Endothelial cell (in vitro differentiated cells): ENCODE data around the gene R3HDM1. TPM values are rescaled to one million over a fixed set of nuclear protein-coding genes. Genes with fewer than 3 reads are reported as not detected.
A peak's percentile ranks its signal among the peaks of the same experiment; 100 is the strongest.
"Not testable (repeated sequence)": the region's sequence is repeated elsewhere in the genome, so short reads cannot be mapped to it uniquely, and the experiment has no call there.

Source experiments
- DNase-seq: peaks from one replicate; pipeline ENCODE4 v3.0.0; 2021; ENCODE audit warnings: low spot score
- H3K27ac Mint-ChIP-seq: one replicate; pipeline ENCODE4 v1.8.0; 2021; ENCODE audit warnings: mixed read lengths, inconsistent platforms; ENCODE audit not compliant: unreplicated experiment
- H3K27me3 Mint-ChIP-seq: one replicate; pipeline ENCODE4 v1.8.0; 2021; ENCODE audit warnings: mild to moderate bottlenecking, moderate library complexity, mixed read lengths, inconsistent platforms; ENCODE audit not compliant: unreplicated experiment
- H3K36me3 Mint-ChIP-seq: one replicate; pipeline ENCODE4 v1.8.0; 2021; ENCODE audit warnings: mild to moderate bottlenecking, low read depth, mixed read lengths, inconsistent platforms; ENCODE audit not compliant: unreplicated experiment
- H3K4me1 Mint-ChIP-seq: one replicate; pipeline ENCODE4 v1.8.0; 2021; ENCODE audit warnings: mild to moderate bottlenecking, mixed read lengths, inconsistent platforms; ENCODE audit not compliant: unreplicated experiment
- H3K4me3 Mint-ChIP-seq: one replicate; pipeline ENCODE4 v1.8.0; 2021; ENCODE audit warnings: mild to moderate bottlenecking, mixed read lengths, inconsistent platforms; ENCODE audit not compliant: unreplicated experiment
- H3K9me3 Mint-ChIP-seq: one replicate; pipeline ENCODE4 v1.8.0; 2021; ENCODE audit warnings: mixed read lengths, inconsistent platforms; ENCODE audit not compliant: unreplicated experiment
- CTCF ChIP-seq: fragments of 200-600 bp; sonication (generic); IDR thresholded peaks from one replicate; pipeline ENCODE4 v1.5.0; 2021; ENCODE audit warnings: antibody characterized with exemption; ENCODE audit not compliant: unreplicated experiment
- total RNA-seq: library from RNA; stranded (reverse); fragmentation: NEBNext Ultra II Directional; extraction: Animal tissue kit (Norgen Biotek cat#: 25700); gene quantifications from one replicate; pipeline ENCODE4 v1.2.1, GENCODE V29; 2021; ENCODE audit not compliant: unreplicated experiment

Gene R3HDM1
- total RNA-seq, 1 donor from 2014 or later, result 36.1 TPM

- Mint-ChIP-seq H3K27ac (peak within 1 kb of the TSS; percentile 53), H3K4me3 (peak within 1 kb of the TSS; percentile 93), H3K36me3 (no peaks in the 10 kb centered on the region), H3K9me3 (no peaks in the 10 kb centered on the region), H3K4me1 (peaks cover 6% of the 10 kb centered on the region), H3K27me3 (no peaks in the 10 kb centered on the region)
- TF ChIP-seq CTCF, result no peak
- peak; percentile 88 for DNase-seq
These were observed 712 bp upstream of the R3HDM1 start, which contains the start of gene ZRANB3 for GRCh38 chr2:135530313-135531230. ZRANB3 (minus strand) TSS chr2:135531218.

GRCh38 chr2:135532581-135532980 lies 1.3 kb downstream of the R3HDM1 start:
- H3K4me3 Mint-ChIP-seq, result peak overlapping the region; percentile 93
- peaks cover 6% of the 10 kb centered on the region for H3K4me1 Mint-ChIP-seq
- peak overlapping the region; percentile 53 for H3K27ac Mint-ChIP-seq
- no peak for DNase-seq
- H3K27me3 Mint-ChIP-seq, result no peaks in the 10 kb centered on the region
- H3K36me3 Mint-ChIP-seq, result no peaks in the 10 kb centered on the region
- H3K9me3 Mint-ChIP-seq, result no peaks in the 10 kb centered on the region
- TF ChIP-seq CTCF, result no peak

GRCh38 chr2:135533545-135533944 lies 2.3 kb downstream of the R3HDM1 start:
- H3K4me1 Mint-ChIP-seq, DNase-seq, H3K27me3 Mint-ChIP-seq, H3K4me3 Mint-ChIP-seq, H3K9me3 Mint-ChIP-seq, H3K27ac Mint-ChIP-seq, H3K36me3 Mint-ChIP-seq: not testable (repeated sequence)

- H3K27ac Mint-ChIP-seq, result no peak overlapping the region
- no peaks in the 10 kb centered on the region for H3K36me3 Mint-ChIP-seq
- peaks cover 10% of the 10 kb centered on the region for H3K4me1 Mint-ChIP-seq
- no peaks in the 10 kb centered on the region for H3K9me3 Mint-ChIP-seq
- TF ChIP-seq CTCF, result no peak
- H3K27me3 Mint-ChIP-seq, result no peaks in the 10 kb centered on the region
- no peak for DNase-seq
- no peak overlapping the region for H3K4me3 Mint-ChIP-seq
These were observed 15.2 kb downstream of the R3HDM1 start for GRCh38 chr2:135546436-135546835.

GRCh38 chr2:135547311-135547710 lies 16.0 kb downstream of the R3HDM1 start:
- Mint-ChIP-seq H3K4me3 (no peak overlapping the region), H3K27me3 (no peaks in the 10 kb centered on the region), H3K9me3 (no peaks in the 10 kb centered on the region), H3K36me3 (no peaks in the 10 kb centered on the region), H3K4me1 (peaks cover 10% of the 10 kb centered on the region), H3K27ac (no peak overlapping the region)
- no peak for TF ChIP-seq CTCF
- no peak for DNase-seq
